Lower lobe of right lung (tissue), 2 donors: Measurements from ENCODE around the gene VAC14. TPM values are rescaled to one million over a fixed set of nuclear protein-coding genes. Genes with fewer than 3 reads are reported as not detected.

Experiments
- ATAC-seq, 2 donors: fragments of 200-7000 bp; cut with Tn5 transposase; one replicate each; pipeline ENCODE4 v1.9.1; 2020 to 2022; ENCODE audit warnings: mild to moderate bottlenecking in 2 of 2, moderate library complexity in 2 of 2
- DNase-seq: peaks from one replicate; pipeline ENCODE4 v3.0.0-alpha.2; 2020
- H3K27ac ChIP-seq: fragments of 200-600 bp; one replicate; pipeline ENCODE4 v1.8.0; 2022
- H3K27me3 ChIP-seq: fragments of 200-600 bp; one replicate; pipeline ENCODE4 v1.8.0; 2022; ENCODE audit warnings: low read depth
- H3K36me3 ChIP-seq: fragments of 200-600 bp; one replicate; pipeline ENCODE4 v1.8.0; 2022; ENCODE audit warnings: mild to moderate bottlenecking
- H3K4me1 ChIP-seq: fragments of 200-600 bp; one replicate; pipeline ENCODE4 v1.8.0; 2022
- H3K4me3 ChIP-seq: fragments of 200-600 bp; one replicate; pipeline ENCODE4 v1.8.0; 2022; ENCODE audit warnings: mild to moderate bottlenecking
- H3K9me3 ChIP-seq: fragments of 200-600 bp; one replicate; pipeline ENCODE4 v1.8.0; 2022
- intact Hi-C: fragments of 100-400 bp; cut with DNase I; formaldehyde crosslinking; loops from one replicate; pipeline ENCODE4 v1.11.0; 2022
- total RNA-seq: library from RNA; stranded (reverse); fragmentation: NEBNext Ultra II Directional; extraction: Animal tissue kit (Norgen Biotek cat#: 25700); gene quantifications from one replicate; pipeline ENCODE4 v1.2.1, GENCODE V29; 2021
- TF ChIP-seq, protein P1 (sequence below): fragments of 200-600 bp; IDR thresholded peaks from one replicate; pipeline ENCODE4 v1.8.0; 2022; ENCODE audit warnings: antibody characterized with exemption, mild to moderate bottlenecking
- donor health status: DM: no; HTN: yes; CAD: no; lungs with severe emphysema.

VAC14 gene
- total RNA-seq, 1 donor from 2014 or later = 49.1 TPM

DNA sequence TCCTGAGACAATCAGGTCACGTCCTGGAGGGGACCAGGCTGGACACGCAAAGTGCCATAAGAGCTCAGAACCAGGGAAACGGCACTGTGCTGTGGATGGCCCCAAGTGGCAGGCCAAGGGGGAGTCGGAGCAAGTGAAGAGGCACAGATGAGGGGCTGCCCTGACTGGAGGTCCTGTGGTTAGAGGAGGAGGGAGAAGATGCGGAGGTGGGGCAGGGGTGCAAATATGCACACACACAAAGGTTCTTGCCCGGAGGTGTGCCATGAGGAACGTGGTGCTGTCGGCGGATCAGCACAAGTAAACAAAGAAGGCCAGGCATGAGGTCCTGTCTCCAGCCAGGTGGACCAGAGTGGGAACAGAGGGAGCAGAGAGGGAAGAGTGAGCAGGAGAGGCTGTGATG, 23.5 kb downstream of the VAC14 start:
- H3K4me1 ChIP-seq = no peaks in the 10 kb centered on the region
- TF ChIP-seq, protein P1, sequence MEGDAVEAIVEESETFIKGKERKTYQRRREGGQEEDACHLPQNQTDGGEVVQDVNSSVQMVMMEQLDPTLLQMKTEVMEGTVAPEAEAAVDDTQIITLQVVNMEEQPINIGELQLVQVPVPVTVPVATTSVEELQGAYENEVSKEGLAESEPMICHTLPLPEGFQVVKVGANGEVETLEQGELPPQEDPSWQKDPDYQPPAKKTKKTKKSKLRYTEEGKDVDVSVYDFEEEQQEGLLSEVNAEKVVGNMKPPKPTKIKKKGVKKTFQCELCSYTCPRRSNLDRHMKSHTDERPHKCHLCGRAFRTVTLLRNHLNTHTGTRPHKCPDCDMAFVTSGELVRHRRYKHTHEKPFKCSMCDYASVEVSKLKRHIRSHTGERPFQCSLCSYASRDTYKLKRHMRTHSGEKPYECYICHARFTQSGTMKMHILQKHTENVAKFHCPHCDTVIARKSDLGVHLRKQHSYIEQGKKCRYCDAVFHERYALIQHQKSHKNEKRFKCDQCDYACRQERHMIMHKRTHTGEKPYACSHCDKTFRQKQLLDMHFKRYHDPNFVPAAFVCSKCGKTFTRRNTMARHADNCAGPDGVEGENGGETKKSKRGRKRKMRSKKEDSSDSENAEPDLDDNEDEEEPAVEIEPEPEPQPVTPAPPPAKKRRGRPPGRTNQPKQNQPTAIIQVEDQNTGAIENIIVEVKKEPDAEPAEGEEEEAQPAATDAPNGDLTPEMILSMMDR = no peak
- peaks cover 91% of the 10 kb centered on the region for H3K36me3 ChIP-seq
- no peaks in the 10 kb centered on the region for H3K9me3 ChIP-seq
- ATAC-seq (no peak), DNase-seq (no peak)
- no peak overlapping the region for H3K27ac ChIP-seq
- H3K4me3 ChIP-seq = no peak overlapping the region
- H3K27me3 ChIP-seq = no peaks in the 10 kb centered on the region
- intact Hi-C loops = no loop called here

DNA sequence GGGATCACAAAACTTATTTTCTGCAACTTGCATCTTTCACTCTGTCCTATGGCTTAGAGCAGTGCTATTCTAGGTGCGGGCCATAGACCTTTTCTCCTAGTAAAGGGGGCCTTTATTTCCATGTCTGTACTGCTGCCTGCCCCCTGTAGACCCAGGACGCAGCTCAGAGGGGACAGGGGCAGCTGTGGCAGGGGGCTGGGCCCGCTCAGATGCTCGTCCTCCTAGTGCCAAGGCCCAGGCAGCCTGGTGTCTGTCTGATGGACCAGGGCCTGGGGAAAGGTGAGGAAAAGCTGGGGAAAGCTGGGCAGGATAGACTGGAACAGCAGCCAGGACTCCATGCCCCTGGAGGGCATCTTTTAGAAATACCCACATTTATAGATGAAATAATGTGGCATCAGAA, 25.6 kb downstream of the VAC14 start:
- ATAC-seq (no peak), DNase-seq (peak; percentile 19)
- Histone ChIP-seq H3K9me3 (no peaks in the 10 kb centered on the region), H3K27me3 (no peaks in the 10 kb centered on the region), H3K36me3 (peaks cover 88% of the 10 kb centered on the region), H3K4me3 (no peak overlapping the region), H3K4me1 (peaks cover 7% of the 10 kb centered on the region), H3K27ac (no peak overlapping the region)
- intact Hi-C loops = no loop called here
- TF ChIP-seq, protein P1 = no peak

DNA sequence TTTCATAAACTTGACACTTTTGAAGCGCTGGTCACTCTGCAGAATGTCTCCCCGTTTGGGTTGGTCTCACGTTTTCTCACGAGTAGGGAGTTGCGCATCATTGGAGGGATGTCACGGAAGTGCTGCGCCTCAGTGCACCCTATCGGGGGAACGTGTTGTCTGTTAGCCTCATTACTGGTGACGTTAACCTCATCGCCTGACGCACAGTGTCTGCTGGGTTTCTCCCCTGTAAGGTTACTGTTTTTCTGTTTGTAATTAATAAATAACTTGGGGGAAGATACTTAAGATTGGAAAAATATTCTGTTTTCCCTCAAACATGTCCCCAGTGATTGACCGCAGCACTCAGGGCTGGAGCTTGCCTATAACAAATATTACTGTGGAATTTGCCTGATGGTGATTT, 26.7 kb downstream of the VAC14 start:
- Histone ChIP-seq H3K4me1 (peaks cover 7% of the 10 kb centered on the region), H3K27me3 (no peaks in the 10 kb centered on the region), H3K27ac (no peak overlapping the region), H3K36me3 (peaks cover 85% of the 10 kb centered on the region), H3K9me3 (no peaks in the 10 kb centered on the region), H3K4me3 (no peak overlapping the region)
- TF ChIP-seq, protein P1 = no peak
- ATAC-seq = no peak
- DNase-seq = peak; percentile 7
- intact Hi-C loops = no loop called here

DNA sequence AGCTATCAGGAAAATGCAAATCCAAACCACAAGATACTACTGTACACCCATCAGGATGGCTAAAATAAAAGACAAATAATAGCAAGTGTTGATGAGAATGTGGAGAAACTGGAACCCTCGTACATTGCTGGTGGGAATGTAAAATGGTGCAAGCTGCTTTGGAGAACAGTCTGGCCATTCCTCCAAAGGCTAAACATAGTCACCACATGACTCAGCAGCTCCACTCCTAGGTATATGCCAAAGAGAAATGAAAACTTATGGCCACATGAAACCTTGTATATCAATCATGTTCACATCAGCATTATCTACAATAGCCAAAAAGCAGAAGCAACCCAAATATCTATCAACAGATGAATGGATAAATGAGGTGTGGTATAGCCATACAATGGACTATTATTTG, 28.5 kb downstream of the VAC14 start:
- Histone ChIP-seq H3K27ac (no peak overlapping the region), H3K27me3 (no peaks in the 10 kb centered on the region), H3K9me3 (no peaks in the 10 kb centered on the region), H3K36me3 (peaks cover 73% of the 10 kb centered on the region), H3K4me1 (peaks cover 7% of the 10 kb centered on the region), H3K4me3 (no peak overlapping the region)
- TF ChIP-seq, protein P1 = no peak
- intact Hi-C loops = no loop called here
- DNase-seq = no peak
- no peak for ATAC-seq

DNA sequence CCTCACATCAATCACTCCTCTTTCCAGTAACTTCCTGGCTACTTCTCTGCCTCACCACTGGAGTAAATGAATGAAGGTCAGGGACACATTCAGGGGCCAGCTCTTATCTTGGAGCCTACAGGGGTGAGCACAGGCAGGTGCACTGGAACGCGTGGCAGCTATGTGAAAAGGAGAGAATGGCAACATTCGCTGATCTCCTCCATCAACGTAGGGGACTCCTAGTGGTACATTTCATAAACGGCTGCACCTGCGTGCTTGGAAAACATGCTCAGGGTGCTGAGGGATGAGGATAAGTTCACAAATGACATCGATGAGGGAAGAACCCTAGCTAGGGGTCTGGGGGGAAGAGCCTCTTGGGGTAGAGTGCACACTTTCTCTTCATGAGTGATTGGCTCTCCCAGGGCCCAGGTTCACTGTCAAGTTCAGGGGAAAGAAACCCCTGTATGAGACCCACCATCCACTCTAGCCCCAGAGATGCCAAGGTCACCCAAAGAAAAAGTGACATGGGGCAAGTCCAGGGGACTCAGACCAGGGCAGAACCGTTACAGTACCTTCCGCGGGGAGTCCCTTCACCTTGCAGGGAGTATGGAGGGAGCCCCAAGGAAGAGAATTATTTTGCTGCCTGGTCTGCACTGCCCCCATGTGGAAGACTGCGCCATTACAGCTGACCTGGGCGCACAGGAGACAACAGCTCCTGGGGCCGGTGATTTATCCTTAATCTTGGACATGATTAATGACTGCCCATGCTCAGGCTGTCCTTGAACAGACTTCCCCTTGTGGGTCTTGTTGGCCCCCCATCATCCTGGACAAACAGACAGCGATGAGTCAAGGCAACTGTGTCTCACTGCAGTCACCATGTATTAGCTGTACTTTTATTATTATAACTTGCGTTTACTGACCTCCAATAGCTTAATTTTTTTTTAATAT, 30.1 kb downstream of the VAC14 start:
- intact Hi-C loops = no loop called here
- DNase-seq (no peak), ATAC-seq (peak; percentile 82 to 84)
- peaks cover 7% of the 10 kb centered on the region for H3K4me1 ChIP-seq
- H3K9me3 ChIP-seq = no peaks in the 10 kb centered on the region
- no peak overlapping the region for H3K27ac ChIP-seq
- H3K27me3 ChIP-seq = no peaks in the 10 kb centered on the region
- H3K4me3 ChIP-seq = no peak overlapping the region
- TF ChIP-seq, protein P1 = peak; percentile 96
- H3K36me3 ChIP-seq = peaks cover 70% of the 10 kb centered on the region
